Nephron (organoid): ENCODE data around the gene MAGI1.
"Not testable (repeated sequence)": the region's sequence is repeated elsewhere in the genome, so short reads cannot be mapped to it uniquely, and the experiment has no call there.

Experiments
- H3K27ac Mint-ChIP-seq, 3 experiments: 2 replicates each; pipeline ENCODE4 v1.8.0; 2020; ENCODE audit warnings: mixed read lengths in 3 of 3, mild to moderate bottlenecking in 2 of 3, moderate library complexity in 1 of 3
- H3K27me3 Mint-ChIP-seq: 2 replicates; pipeline ENCODE4 v1.8.0; 2021; ENCODE audit warnings: low read depth, mild to moderate bottlenecking, moderate library complexity, mixed read lengths
- H3K36me3 Mint-ChIP-seq: 2 replicates; pipeline ENCODE4 v1.8.0; 2020; ENCODE audit warnings: low read depth, mixed read lengths
- H3K4me1 Mint-ChIP-seq: 2 replicates; pipeline ENCODE4 v1.8.0; 2020; ENCODE audit warnings: mixed read lengths
- H3K4me3 Mint-ChIP-seq, 3 experiments: 2 replicates each; pipeline ENCODE4 v1.8.0; 2020; ENCODE audit warnings: mild to moderate bottlenecking in 3 of 3, mixed read lengths in 3 of 3, moderate library complexity in 2 of 3
- H3K9me3 Mint-ChIP-seq: 2 replicates; pipeline ENCODE4 v1.8.0; 2020; ENCODE audit warnings: mixed read lengths
- CTCF ChIP-seq, 3 experiments: fragments of 200-600 bp; sonication (generic); IDR thresholded peaks; one replicate each; pipeline ENCODE4 v1.5.0; 2021; ENCODE audit warnings: antibody characterized with exemption in 3 of 3; ENCODE audit not compliant: unreplicated experiment in 3 of 3

MAGI1 gene

GRCh38 chr3:66048051-66048395 lies 9.3 kb upstream of the MAGI1 start:
- peak overlapping the region in 1 of 3 experiments; percentile 30 for H3K27ac Mint-ChIP-seq
- H3K4me1 Mint-ChIP-seq = peaks cover 12% of the 10 kb centered on the region
- peaks cover 8% of the 10 kb centered on the region for H3K9me3 Mint-ChIP-seq
- no peak for TF ChIP-seq CTCF (IDR thresholded peaks at IDR 0.05; ENCODE audit: unreplicated experiment in 3 of 3)
- peaks cover 3% of the 10 kb centered on the region for H3K27me3 Mint-ChIP-seq
- no peaks in the 10 kb centered on the region for H3K36me3 Mint-ChIP-seq
- no peak overlapping the region for H3K4me3 Mint-ChIP-seq

- peaks cover 8% of the 10 kb centered on the region for H3K9me3 Mint-ChIP-seq
- H3K27ac Mint-ChIP-seq = no peak overlapping the region
- peaks cover 7% of the 10 kb centered on the region for H3K4me1 Mint-ChIP-seq
- H3K36me3 Mint-ChIP-seq = no peaks in the 10 kb centered on the region
- H3K4me3 Mint-ChIP-seq = no peak overlapping the region
- H3K27me3 Mint-ChIP-seq = peaks cover 3% of the 10 kb centered on the region
- no peak for TF ChIP-seq CTCF (IDR thresholded peaks at IDR 0.05; ENCODE audit: unreplicated experiment in 3 of 3)
Observed at GRCh38 chr3:66047311-66048050, 8.8 kb upstream of the MAGI1 start.

GRCh38 chr3:66046321-66046720 lies 7.6 kb upstream of the MAGI1 start:
- not testable (repeated sequence) for H3K4me1 Mint-ChIP-seq, H3K27ac Mint-ChIP-seq, H3K36me3 Mint-ChIP-seq, H3K27me3 Mint-ChIP-seq, H3K4me3 Mint-ChIP-seq, H3K9me3 Mint-ChIP-seq

- Mint-ChIP-seq H3K4me3 (no peak overlapping the region), H3K9me3 (no peaks in the 10 kb centered on the region), H3K27ac (no peak overlapping the region), H3K4me1 (peaks cover 17% of the 10 kb centered on the region), H3K27me3 (peaks cover 23% of the 10 kb centered on the region), H3K36me3 (no peaks in the 10 kb centered on the region)
- no peak for TF ChIP-seq CTCF (IDR thresholded peaks at IDR 0.05; ENCODE audit: unreplicated experiment in 3 of 3)
Observed at GRCh38 chr3:66041828-66042227, 3.1 kb upstream of the MAGI1 start.

- peak overlapping the region; percentile 31 to 99 (median 99) for H3K4me3 Mint-ChIP-seq
- H3K4me1 Mint-ChIP-seq = peaks cover 24% of the 10 kb centered on the region
- TF ChIP-seq CTCF (IDR thresholded peaks at IDR 0.05; ENCODE audit: unreplicated experiment in 3 of 3) = no peak
- no peaks in the 10 kb centered on the region for H3K9me3 Mint-ChIP-seq
- H3K27me3 Mint-ChIP-seq = peaks cover 23% of the 10 kb centered on the region
- no peak overlapping the region for H3K27ac Mint-ChIP-seq
- no peaks in the 10 kb centered on the region for H3K36me3 Mint-ChIP-seq
Observed at GRCh38 chr3:66041116-66041515, 2.4 kb upstream of the MAGI1 start.

GRCh38 chr3:66039590-66039887 lies 821 bp upstream of the MAGI1 start:
- Mint-ChIP-seq H3K4me1 (peaks cover 36% of the 10 kb centered on the region), H3K27ac (peak overlapping the region; percentile 92 to 96 (median 94)), H3K4me3 (peak overlapping the region; percentile 95 to 99 (median 99)), H3K36me3 (no peaks in the 10 kb centered on the region), H3K27me3 (peaks cover 23% of the 10 kb centered on the region), H3K9me3 (no peaks in the 10 kb centered on the region)
- peak in 1 of 3 experiments; percentile 29 for TF ChIP-seq CTCF (IDR thresholded peaks at IDR 0.05; ENCODE audit: unreplicated experiment in 3 of 3)
